ENCODE results near the gene ANKRD39.

ANKRD39 gene

DNA sequence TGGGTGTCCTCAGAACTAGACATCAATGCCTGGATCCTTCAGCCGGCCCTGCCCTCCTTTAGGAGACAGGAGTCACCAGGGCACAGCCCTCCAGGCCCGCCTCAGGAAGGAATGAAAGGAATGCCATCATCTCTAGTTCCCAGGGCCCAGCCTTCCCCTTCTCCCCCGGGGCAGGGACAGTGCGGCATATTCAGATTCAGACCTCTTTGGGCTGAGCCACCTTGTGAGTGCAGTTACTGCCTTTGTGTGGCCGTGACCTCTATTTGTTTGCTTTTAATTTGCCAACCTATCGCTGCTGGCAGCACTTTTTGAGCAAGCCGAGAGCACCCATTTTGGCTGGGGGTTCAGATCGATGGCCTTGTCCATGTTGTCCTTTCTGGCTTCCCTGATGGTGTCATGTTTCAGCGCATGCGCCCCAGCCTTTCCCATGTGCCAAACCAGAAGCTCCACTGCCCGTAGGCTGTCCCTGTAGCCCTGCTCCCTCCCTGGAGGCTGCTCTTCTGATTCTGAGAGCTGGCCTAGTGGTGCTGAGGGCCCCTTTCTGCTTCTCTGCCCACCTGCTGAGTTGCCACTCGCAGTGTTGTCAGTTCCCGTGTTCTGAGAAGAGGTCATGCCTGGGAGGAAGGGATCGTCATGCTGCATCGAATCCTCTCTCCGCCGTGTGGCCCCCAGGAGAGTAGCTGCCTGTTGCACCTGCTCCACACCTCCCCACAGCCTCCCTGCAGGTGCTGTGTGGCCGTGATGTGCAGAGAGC is 24.9 kb downstream of the ANKRD39 start:
- DNase-seq (ENCODE audit: insufficient read length, low spot score) = no peak
- FAIRE-seq = no peak

DNA sequence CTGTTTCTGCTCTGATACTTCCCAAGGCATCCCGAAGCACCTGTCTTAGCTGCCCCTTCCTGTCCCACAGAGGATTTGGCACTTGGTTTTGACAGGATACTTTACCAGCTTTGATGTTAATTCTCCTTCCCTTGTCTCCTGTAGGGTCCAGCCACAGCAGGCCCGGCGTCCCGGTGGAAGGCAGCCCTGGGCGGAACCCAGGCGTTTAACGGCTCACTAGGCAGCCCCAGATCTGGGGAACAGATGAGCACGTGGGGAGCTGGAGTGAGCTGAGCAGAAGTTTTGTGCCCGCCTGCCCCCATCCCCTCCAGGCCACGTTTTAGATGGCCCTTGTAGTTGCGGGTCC is 25.4 kb downstream of the ANKRD39 start:
- DNase-seq (ENCODE audit: insufficient read length, low spot score) (no peak), FAIRE-seq (no peak)

DNA sequence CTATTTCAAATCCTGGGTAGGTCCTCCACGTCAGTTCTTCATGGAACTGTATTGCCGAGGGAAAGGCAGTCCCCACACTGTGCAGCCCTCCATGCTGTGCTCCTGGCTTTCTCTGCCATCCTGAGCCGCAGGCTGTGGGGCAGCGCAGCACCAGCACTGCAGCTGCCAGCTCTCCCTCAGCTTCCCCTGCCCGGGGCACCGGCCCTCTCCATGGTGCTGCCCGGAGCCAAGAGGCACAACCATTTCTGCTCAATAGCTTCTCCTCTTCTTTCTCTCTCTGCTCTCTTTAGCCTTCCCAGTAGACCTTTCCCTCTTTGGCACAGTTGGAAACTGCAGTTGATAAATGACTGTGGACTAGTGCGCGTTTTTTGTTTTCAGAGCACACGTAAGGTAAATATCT is 26.1 kb downstream of the ANKRD39 start:
- DNase-seq (ENCODE audit: insufficient read length, low spot score) (no peak), FAIRE-seq (no peak)

DNA sequence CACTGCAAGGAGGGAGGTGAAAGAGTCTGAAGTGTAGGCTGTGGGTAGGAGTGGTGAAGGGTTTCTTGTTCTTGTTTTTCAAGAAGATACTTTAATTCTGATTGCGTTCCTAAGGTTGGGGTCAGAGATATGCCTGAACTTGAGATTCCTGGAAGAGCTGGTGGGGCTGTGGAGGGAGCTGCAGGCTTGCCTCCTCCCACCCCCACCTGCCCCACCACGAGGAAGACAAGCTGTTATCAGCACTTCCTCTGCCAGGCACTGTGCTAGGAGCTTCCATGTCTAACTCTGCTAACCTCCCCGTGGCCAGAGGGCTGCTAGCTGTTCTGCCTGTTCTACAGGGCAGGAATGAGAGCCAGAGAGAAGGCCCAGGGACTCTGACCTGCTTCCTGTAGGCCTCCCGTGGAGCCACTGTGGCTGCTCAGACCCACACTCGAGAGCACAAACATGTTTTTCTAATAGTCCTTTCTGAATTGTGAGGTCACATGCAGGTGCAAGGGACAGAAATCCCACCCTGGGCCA is 27.7 kb downstream of the ANKRD39 start:
- DNase-seq (ENCODE audit: insufficient read length, low spot score) = no peak
- FAIRE-seq = no peak

DNA sequence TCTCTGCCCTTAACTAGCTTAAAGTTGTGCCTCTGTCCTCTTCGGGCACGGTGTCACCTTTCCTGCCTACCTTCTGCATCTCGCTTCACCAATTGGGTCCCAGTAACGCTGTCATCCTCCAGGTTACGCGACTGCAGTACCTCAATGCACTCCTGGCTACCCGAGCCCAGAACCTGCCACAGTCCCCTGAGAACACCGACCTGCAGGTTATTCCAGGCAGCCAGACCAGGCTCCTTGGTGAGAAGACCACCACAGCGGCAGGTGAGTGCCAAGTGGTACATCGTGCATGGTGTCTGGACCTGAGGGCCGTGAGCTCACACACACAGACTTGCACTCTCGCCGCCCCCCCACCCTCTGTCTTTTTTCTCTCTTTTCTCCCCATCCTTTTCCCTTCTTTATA is 28.9 kb downstream of the ANKRD39 start:
- FAIRE-seq = no peak
- no peak for DNase-seq (ENCODE audit: insufficient read length, low spot score)

DNA sequence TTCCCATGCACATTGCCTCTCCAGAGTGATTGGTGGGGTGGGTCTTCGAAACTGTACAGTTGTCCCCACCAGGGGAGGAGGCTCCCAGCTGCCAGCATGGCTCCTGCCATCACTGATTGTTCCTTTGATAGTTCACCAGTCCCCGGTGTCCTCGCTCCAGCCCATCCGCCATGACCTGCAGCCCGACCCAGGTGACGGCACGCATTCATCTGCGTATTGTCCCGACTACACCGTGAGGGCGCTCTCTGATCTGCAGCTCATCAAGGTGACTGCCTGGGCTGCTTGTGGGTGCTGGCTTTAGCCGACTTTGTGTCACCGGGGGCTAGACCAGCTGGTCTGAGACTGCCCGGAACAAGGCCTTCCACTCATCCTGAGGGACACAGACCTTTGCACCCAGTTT is 29.4 kb downstream of the ANKRD39 start:
- FAIRE-seq (no peak), DNase-seq (ENCODE audit: insufficient read length, low spot score) (no peak)

DNA sequence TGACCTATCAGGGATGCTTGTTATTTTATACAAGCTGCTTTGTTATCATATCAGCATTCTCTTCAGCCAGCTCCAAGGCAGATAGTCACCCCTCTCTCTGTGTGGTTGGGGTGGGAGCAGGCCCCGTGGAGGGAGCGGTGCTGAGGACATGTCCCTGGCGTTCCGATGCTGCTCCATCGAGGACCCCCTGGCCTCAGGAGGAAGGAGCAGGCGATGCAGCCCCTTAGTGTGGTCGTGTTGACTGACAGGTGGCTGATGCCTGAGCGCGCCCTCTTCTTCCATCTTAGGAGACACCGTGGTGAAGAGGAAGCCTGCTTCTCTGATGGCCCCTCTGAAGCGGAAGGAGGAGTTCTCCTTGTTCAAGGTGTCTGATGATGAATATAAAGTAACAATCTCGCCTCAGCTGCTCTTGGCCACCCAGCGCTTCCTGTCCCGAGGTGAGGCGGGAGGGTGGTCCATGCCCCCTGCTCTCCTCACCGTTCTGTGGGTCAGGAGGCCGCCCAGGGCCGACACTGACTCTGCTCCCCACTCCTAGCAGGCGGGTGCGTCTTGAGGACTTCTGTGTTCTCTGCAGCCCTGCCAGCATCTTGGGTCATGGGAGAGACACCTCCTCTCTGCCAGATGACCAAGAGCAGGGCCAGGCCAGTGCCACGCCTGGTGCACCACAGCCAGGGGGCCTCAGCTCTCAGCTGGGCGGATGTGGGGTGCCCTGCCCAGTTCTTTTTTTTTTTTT is 31.1 kb downstream of the ANKRD39 start:
- no peak for DNase-seq (ENCODE audit: insufficient read length, low spot score)
- FAIRE-seq = no peak

DNA sequence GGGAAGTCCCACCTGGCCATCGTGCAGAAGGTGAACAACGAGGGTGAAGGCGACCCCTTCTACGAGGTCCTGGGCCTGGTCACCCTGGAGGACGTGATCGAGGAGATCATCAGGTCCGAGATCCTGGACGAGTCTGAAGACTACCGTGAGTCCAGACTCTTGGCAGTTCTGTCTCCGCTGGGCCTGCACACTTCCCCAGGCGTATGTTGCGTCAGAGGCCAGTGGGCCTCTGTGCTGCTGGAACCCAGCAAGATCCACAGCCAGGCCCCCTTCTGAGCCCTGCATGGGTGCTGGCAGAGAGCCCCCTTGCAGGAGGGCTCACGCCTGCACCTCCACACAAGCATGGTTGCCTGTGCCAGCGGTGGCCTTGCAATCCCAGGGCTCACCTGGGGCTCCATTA is 32.8 kb downstream of the ANKRD39 start:
- no peak for FAIRE-seq
- DNase-seq (ENCODE audit: insufficient read length, low spot score) = no peak

DNA sequence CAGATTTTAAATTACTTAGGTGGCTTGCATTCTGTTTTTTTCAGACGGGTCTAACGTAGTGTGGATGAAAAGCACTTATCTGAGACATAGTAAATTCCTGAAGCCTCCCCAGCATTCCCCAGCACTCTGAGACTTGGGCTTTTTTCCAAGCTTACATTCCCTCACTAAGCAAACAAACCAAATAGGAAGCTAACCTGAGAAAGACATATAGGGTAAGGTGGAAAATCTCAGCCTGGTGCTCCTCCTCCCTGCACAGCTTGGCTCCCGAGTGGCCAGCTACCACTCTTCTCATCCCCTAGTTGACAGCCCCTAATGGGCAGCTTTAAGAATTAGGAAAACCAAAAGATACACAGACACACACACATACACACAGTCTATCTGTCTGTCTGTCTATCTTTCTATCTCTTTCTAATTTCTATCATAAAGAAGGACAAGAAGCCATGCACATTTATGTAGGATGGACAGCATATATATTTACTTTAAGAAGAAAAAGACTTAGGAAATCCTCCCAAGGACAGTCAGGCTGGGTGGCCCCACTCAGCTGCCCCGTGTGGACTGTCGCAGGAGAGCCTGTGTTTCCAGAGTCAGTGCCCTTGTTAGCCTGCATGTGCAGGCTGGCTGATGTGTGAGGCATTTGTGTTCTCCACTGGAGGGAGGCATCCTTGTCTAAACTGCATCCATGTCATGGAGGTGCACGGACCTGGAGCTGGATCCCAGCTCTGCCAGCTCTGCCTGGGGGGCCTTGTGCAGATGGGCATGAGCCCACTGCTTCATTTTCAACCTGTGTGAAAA is 33.5 kb downstream of the ANKRD39 start:
- FAIRE-seq = no peak
- no peak for DNase-seq (ENCODE audit: insufficient read length, low spot score)

DNA sequence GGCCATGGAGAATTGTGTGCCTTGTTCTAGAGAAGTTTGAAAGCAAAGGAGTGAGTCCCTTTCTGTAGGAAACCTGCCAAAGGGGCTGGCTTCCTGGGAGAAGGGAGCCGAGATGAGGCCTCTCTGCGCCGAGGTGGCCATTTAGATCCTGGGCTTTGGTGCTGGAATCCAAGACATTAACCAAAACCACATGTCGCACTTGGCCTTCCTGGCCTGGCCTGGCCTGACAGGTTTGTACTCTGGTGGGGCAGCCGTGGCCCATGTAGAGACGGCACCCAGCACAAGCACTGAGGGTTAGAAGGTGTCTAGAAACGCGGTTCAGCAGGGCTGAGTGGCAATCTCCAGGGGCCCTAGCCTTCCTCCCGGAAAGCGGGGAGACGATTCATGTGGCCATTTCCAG is 34.6 kb downstream of the ANKRD39 start:
- no peak for DNase-seq (ENCODE audit: insufficient read length, low spot score)
- FAIRE-seq = no peak

DNA sequence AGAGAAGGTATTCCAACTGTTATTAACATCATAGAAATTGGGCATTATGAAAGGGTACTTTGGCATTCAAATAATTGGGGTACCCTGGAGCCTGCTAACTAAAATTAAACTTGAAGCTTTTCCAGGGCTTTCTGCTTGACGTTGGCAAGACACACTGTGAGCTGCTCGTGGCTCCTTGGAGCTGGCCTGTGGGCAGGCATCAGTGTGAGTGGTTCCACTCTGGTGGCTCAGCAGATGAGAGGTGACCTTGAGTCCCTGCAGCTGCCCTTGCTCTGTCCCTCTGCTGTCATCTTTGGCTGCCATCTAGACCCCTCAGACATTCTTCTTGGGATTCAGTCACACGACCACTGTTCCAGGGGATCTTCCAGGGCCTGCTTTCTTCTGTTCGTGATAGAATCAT is 35.0 kb downstream of the ANKRD39 start:
- DNase-seq (ENCODE audit: insufficient read length, low spot score) (no peak), FAIRE-seq (no peak)

DNA sequence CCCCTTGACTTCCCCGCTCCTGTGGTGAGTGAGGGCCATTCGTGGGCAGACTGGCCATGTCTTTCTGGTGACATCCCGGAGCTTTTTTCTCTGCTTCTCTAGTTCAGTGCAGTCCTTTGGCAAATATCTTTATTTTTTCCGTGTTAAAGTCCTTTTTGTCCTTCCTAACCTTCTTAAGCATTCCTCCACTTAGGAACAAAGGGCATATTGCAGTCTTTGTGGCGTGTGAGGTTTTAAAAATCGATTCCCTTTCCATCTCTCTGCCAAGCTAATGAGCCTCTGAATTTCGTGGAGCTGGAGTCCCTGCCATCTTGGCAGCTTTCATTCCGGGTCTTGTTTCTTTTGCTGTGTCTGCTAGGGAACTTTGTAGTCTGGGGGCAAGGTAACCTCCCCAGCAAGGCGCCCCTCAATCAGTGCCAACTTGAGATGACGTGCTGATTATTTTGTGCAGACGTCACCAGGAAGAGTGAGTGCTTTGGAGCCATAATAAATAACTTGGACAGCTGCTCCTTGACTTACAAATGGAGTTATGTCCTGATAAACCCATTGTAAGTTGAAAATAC is 36.6 kb downstream of the ANKRD39 start:
- no peak for DNase-seq (ENCODE audit: insufficient read length, low spot score)

DNA sequence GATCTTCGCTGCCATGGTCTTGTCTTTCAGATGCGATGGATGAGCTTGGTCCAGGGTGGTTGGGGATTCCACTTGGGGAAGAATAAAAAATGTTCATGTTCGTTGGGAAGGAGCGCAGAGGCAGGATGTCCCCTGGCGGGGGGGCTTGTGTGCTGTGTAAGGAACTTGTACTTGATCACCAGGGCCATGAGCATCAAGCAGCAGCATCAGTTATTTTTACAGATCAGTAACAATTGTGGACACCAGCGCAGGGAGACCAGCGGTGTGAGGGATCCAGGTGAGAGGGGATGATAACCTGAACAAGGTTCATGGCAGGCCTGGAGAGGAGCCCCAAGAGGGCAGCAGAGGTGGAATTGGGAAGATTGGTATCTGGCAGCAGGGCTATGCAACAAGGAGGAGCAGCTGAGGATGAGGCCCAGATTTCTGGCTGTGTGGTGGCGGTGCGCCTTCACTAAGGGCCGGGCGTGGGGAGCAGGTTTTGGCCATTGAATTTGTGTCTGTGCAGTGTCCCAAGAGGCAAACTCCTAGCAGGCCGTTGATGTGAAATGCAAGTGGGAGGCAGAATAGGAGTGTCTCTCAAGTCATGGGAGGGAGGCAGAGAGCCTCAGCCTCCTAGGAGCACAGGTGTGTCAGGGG is 37.8 kb downstream of the ANKRD39 start:
- FAIRE-seq (no peak), DNase-seq (ENCODE audit: insufficient read length, low spot score) (no peak)

More for the DNA sequence above, 36.6 kb downstream of the ANKRD39 start:
- no peak for FAIRE-seq

DNA sequence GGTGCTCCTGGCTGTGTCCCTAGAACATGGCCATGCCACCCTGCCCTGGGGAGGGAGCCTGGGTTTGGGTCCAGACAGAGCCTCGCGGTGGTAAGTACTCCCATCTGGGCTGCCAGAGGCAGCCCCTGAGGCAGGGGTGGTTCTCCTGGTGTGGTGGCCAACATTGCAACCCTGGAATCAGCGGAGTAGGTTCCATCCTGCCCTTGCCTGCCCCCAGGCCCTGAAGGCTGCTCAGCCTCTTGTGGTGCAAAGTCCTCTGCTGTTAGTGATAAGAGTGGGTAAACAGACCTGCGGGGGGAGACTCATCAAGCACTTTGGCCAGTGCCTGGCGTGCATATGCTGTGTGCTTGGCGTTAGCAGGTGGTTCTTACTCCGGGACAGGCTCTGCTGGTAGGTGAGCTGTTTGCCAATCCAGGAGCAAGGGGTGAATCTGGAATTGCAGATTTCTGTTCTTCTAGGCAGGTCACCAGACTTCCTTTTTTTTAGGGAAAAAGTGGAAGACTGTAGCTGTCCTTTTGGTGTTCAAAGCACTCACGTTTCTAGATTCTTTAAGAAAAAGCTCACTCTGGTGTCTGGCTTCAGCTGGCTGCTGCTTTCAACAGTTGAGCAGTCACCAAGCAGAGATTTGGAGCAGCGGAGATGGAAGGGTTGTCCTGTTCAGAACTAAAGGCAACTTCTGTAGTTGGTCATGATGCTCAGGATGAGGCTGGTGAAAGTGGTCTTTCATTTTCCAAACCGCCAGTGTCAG is 38.5 kb downstream of the ANKRD39 start:
- DNase-seq (ENCODE audit: insufficient read length, low spot score) (no peak), FAIRE-seq (no peak)

DNA sequence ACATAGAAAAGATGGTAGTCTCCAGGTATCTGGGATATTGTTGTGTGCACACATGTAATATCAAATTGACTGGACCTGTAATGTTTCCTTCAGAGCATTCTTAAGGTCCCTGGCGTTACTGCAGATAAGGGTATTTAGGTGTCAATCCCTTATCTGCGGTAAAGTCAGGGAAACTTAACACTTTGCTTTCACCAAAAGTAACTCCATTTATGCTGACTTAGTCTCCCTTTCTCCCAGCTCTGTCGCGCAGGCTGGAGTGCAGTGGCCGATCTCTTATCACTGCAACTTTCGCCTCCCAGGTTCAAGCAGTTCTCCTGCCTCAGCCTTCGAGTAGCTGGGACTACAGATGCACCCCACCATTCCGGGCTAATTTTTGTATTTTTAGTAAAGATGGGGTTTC is 39.9 kb downstream of the ANKRD39 start:
- no peak for DNase-seq (ENCODE audit: insufficient read length, low spot score)
- no peak for FAIRE-seq

DNA sequence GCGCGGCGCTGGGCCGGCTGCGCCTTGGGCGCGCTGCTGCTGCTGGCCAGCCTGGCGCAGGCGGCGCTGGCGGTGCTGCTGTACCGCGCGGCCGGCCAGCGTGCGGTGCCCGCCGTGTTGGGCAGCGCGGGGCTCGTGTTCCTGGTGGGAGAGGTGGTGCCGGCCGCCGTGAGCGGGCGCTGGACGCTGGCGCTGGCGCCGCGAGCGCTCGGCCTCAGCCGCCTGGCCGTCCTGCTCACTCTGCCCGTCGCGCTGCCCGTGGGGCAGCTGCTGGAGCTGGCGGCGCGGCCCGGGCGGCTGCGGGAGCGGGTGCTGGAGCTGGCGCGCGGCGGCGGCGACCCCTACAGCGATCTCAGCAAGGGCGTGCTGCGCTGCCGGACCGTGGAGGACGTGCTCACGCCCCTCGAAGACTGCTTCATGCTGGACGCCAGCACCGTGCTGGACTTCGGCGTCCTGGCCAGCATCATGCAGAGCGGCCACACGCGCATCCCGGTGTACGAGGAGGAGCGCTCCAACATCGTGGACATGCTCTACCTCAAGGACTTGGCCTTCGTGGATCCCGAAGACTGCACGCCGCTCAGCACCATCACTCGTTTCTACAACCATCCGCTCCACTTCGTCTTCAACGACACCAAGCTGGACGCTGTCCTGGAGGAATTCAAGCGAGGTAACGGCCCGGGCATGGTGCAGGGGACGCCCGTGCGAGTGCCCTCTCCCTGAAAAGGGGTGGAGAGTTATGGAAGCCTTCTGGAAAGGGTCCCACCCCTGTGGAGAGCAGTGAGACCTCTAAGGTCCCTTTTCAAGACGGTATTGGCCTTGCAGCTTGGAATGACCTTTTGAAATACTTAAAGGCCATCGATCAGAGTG is 40.7 kb downstream of the ANKRD39 start:
- DNase-seq (ENCODE audit: insufficient read length, low spot score) (no peak), FAIRE-seq (no peak)

DNA sequence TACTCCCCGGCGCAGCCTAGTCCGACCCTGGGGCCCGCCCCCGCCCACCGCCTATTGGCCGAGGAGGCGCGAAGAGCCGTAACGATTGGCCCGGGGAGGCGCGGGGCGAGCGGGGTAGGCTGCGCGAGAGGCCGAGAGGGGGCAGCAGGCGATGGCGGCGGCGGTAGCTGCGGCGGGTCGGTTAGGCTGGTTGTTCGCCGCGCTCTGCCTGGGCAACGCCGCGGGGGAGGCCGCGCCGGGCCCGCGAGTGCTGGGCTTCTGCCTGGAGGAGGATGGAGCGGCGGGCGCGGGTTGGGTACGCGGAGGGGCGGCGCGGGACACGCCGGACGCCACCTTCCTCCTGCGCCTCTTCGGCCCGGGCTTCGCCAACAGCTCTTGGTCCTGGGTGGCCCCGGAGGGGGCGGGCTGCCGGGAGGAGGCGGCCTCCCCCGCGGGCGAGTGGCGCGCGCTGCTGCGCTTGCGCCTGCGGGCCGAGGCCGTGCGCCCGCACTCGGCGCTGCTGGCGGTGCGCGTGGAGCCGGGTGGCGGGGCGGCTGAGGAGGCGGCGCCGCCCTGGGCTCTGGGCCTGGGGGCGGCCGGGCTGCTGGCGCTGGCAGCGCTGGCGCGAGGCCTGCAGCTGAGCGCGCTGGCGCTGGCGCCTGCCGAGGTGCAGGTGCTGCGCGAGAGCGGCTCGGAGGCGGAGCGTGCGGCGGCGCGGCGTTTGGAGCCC is 41.5 kb downstream of the ANKRD39 start, which contains the start of gene CNNM3:
Gene CNNM3, plus strand, starts transcription at position 142 of the 709 bp plus-strand sequence. Its CDS starts 10 bp downstream, at position 152.
- DNase-seq (ENCODE audit: insufficient read length, low spot score) (peak; percentile 99), FAIRE-seq (peak; percentile 74)

Data from GM19239 (cell line).